ENCODE results near the gene CTRB2.

The CTRB2 gene

GRCh38 chr16:75203667-75204409 is 3.1 kb downstream of the CTRB2 start:
- no peak for DNase-seq

- no peak for DNase-seq
Observed at GRCh38 chr16:75203096-75203495, 3.9 kb downstream of the CTRB2 start.

- DNase-seq: no peak
Observed at GRCh38 chr16:75202069-75202590, 4.8 kb downstream of the CTRB2 start.

GRCh38 chr16:75198135-75198600 is 8.8 kb downstream of the CTRB2 start:
- no peak for DNase-seq

DNA sequence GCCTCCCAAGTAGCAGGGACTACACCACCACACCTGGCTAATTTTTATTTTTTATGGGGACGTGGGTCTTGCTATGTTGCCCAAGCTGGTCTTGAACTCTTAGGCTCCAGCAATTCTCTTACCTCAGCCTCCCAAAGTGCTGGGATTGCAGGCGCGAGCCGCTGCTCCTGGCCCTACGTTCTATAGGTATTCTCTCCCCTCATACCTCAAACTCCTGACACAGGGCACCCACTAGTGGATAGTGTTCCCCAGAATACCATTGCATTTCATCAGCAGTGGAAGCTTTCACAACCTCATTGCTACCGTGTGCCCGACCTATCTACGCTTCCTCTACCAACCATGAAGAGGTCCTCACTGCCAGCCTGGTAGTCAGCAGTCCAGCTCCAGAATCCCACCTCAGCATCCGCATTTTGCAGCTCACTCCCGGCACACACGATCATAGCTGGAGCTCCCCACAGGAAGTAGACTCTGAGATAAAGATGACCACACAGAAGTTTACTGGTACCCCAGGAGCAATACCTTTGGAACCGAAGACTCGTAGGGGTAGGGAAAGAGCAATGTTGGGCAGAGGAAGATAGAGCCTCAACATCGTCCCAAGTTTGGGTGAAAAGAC is 9.3 kb downstream of the CTRB2 start:
- no peak for DNase-seq

DNA sequence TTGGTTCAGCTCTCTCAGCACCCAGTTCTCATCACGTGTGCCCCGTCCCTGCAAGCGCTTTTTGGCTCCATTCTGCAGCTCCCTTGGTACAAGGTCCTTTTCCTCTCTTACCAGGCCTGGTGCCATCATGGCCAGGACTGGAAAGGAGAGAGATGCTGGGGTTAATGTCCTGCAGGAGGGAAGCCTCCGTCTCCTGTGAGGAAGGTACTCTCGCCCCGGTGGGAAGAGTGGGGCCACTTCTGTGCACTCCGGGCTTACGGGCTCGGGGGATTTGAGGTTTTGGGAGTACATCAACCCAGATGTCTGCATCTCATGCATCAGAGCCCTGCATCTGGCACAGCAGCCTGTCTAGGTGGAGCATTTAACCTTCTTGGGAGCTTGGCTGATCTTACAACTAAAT is 10.1 kb downstream of the CTRB2 start:
- no peak for DNase-seq

- no peak for DNase-seq
Observed at GRCh38 chr16:75195811-75196790, 10.9 kb downstream of the CTRB2 start.

DNA sequence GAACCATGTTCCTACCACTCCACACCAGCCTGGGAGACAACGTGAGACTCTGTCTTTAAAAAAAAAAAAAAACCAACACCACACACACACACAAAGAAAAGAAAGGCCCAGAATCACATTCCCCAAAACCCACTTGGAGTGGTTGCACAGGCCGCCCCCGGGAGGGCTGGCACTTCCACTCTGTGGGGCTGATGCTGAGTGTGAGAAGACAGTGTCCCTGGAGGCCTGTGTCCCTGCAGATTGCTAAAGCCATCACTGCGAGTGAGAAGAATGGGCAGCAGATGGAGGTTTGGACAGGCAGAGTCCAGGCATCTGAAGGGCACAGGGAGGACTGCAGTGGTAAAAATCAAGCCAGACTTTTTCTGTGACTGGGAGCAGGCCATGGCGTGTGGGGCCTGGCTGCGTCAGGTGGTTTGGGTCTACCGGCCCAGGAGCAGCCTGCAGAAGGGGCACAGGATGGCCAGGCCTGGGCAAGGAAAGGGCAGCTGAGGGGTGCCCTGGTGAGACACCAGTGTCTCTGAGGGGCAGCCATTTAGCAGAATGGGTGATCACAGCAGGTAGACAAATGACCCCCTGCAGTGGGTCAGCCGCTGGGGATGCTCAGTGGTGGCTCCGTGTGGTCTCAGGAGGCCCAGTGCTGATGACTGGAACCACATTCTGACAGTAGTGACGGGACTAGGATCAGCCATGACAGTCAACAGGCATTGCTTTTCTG is 13.1 kb downstream of the CTRB2 start:
- DNase-seq: no peak

DNA sequence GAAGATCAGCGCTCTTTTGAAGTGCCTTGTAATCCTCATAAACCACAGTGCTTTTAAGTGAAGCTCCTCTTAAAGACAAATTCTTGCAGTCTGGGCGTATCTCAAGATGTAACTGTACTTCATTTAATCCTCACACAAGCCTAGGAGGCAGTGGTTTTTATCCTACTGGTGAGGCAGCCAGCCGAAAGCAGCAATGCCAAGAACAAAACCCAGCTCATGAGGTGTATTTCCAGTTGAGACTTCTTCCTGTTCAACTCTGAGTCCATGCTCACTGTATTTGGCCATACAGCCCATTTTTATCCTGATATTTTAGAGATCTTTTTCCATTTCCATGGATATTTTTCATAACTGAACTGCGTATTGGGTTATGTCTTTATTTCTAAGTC is 13.7 kb downstream of the CTRB2 start:
- DNase-seq: no peak

DNA sequence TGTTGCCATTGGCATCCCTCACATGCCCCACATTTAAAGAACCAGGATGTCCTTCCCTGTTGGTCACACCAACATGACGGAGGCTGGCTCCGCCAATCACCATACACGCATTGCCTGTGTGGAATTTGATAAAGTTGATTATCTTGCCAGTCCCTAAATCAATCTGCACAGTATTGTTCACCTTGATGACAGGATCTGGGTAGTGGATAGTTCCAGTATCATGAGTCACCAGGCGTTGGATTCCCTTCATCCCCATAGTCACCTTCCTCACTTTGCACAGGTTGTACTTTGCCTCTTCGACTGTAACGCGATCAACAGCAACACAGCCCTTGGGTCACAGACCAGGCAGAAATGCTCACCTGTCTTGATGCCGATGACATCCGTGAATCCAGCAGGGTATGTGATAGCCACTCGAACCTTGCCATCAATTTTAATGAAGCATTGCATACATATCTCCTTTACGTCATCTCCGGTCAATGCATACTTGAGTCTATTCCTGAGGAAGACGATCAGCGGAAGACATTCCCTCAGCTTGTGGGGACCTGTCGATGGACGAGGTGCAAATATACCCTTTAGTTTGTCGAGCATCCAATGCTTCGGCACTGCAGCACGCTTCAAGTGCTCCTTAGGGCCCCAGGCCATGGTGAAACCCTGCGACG is 14.2 kb downstream of the CTRB2 start:
- DNase-seq: no peak

- DNase-seq: no peak
Observed at GRCh38 chr16:75189638-75190245, 17.2 kb downstream of the CTRB2 start.

DNA sequence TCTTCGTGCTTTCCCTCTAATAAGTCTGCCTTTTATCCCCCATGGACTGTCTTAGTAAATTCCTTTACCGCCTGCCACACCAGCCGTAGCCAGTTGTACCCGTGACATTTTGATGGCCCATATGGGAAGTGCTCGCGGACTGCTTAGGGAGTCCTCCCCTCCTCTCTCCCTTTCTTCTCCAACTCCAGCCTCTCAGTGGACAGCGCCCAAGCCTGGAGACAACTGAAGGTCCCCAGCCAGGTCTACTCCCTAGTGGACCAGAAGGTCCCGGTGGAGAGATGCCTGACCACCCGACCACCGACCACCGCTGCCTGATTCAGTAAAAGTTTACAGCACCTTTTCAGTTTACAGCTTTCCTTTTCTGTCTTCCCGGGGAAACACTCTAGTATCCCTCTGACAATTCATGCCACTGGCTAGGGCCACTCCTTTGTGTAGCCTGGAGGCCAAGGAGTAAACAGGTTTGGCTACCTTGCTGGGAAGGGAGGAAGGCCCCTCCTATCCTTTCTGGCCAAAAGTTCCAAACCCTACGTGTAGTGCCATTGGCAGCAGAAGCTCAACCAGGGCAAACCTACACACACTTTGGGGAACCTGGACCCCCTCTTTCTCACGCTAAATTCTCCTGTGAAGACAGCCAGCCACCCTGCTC is 18.0 kb downstream of the CTRB2 start:
- DNase-seq: no peak

DNA sequence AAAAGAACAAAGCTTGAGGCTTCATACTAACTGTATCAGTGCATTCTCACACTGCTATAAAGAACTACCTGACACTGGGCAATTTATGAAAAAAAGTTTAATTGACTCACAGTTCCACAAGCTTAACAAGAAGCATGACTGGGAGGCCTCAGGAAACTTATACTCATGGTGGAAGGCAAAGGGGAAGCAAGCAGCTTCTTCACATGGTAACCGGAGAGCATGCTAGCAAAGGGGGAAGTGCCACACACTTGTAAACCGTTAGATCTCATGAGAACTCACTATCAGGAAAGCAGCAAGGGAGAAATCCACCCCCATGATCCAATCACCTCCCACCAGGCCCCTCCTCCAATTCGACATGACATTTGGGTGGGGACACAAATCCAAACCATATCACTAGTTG is 25.3 kb downstream of the CTRB2 start:
- DNase-seq: no peak

- DNase-seq: no peak
Observed at GRCh38 chr16:75179208-75179607, 27.8 kb downstream of the CTRB2 start.

DNA sequence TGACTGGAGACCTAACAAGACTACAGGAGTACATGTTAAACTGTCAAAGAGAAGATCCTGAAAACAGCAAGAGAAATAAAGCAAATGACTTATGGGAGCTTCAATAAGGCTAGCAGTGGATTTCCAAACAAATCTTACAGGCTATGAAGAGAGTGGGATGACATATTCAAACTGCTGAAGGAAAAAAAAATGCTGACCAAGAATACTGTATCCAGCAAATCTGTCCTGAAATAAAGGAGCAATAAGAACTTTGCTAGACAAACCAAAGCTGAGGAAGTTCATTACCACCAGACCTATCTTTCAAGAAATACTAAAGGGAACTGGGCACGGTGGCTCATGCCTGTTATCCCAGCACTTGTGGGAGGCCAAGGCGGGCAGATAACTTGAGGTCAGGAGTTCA is 30.0 kb downstream of the CTRB2 start:
- no peak for DNase-seq

GRCh38 chr16:75175074-75175473 is 31.9 kb downstream of the CTRB2 start:
- DNase-seq: no peak

GRCh38 chr16:75172578-75172977 is 34.4 kb downstream of the CTRB2 start:
- DNase-seq: no peak

DNA sequence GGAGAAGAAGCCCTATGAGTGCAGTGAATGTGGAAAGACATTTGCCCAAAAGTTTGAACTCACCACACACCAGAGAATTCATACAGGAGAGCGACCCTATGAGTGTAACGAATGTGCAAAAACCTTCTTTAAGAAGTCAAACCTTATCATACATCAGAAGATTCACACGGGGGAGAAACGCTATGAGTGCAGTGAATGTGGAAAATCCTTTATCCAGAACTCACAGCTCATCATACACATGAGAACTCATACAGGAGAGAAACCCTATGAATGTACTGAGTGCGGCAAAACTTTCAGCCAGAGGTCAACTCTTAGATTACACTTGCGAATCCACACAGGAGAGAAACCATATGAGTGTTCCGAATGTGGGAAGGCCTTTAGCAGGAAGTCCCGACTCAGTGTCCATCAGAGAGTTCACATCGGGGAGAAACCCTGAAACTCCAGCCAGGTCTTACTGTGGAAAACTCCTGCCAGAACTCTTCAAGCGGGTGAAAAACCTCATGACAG is 37.0 kb downstream of the CTRB2 start:
- no peak for DNase-seq

DNA sequence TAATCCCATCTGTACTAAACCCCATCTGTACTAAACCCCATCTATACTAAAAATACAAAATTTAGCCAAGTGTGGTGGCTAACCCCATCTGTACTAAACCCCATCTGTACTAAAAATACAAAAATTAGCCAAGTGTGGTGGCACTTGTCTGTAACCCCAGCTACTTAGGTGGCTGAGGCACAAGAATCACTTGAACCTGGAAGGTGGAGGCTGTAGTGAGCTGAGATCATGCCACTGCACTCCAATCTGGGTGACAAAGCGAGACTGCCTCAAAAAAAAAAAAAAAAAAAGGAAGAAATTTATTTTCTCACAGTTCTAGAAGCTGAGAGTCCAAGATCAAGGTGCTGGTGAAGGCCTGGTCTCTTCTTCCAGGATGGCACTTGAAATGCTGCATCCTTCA is 46.6 kb downstream of the CTRB2 start:
- DNase-seq: no peak
